Activated naive CD4-positive, alpha-beta T cell treated with Interleukin-2 at 50 U/mL for 16 hours (primary cell): ENCODE data around the gene CREG1.
"Not testable (repeated sequence)": the region's sequence is repeated elsewhere in the genome, so short reads cannot be mapped to it uniquely, and the experiment has no call there.

Experiments used
- DNase-seq: peaks from one replicate; pipeline ENCODE4 v3.0.0-alpha.2; 2020

Gene CREG1

GRCh38 chr1:167553136-167554027 is at the start of gene CREG1:
Gene CREG1 (minus strand): TSS chr1:167553762.
- peak; percentile 90 for DNase-seq

DNA sequence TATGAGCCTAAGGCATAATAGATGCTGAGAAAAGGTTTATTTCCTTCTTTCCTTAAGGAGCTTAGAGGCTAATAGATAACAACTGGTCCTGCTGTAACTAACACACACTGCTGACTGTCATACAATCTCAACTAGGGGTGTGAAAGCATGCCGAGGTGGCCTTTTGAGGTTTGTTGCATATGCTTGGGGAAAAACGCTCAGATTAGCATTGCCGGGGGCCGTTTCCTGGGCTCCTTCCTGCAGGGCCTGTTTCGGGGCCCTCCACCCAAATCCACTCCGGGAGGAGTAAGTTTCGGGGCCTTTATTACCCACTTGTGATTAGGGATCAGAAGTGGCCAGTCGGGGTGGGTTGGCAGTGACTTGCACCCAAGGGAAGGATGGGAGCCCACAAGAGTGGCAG is 49.3 kb upstream of the CREG1 start:
- no peak for DNase-seq

GRCh38 chr1:167601442-167602383 is 48.2 kb upstream of the CREG1 start:
- DNase-seq = no peak

GRCh38 chr1:167599957-167600581 is 46.5 kb upstream of the CREG1 start:
- peak; percentile 27 for DNase-seq

DNA sequence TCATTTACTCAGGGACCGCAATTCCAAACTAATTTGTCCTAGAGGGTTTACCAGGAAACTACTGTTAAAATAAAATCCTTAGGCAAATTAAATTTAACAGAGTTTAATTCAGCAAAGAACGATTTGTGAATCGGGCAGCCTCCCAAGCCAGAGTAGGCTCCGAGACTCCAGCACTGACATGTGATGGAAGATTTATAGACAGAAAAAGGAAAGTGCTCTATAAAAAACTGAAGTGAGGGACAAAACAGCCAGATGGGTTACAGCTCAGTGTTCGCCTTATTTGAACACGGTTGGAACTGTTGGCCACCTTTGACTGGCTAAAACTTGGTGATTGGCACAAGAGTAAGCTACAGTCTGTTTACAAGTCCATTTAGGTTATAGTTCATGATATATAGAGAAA is 41.3 kb upstream of the CREG1 start:
- DNase-seq = no peak

- DNase-seq = no peak
These were observed 40.3 kb upstream of the CREG1 start for GRCh38 chr1:167593860-167594259.

DNA sequence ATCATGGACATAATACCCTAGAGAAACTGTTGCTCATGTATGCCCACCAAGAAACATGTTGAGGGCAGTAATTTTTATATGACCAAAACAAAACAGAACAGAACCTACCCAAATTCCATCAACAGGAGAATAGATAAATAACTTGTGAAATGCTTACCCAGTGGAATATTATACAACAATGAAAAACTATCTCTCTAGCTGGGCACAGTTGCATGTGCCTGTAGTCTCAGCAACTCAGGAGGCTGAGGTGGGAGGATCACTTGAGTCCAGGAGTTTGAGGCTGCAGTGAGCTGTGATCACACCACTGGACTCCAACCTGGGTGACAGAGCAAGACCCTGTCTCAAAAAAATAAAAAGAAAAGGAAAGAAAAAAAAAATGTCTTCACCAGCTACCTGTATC is 38.9 kb upstream of the CREG1 start:
- no peak for DNase-seq

GRCh38 chr1:167588361-167588760 is 34.8 kb upstream of the CREG1 start:
- DNase-seq = no peak

GRCh38 chr1:167587872-167588271 is 34.3 kb upstream of the CREG1 start:
- no peak for DNase-seq

DNA sequence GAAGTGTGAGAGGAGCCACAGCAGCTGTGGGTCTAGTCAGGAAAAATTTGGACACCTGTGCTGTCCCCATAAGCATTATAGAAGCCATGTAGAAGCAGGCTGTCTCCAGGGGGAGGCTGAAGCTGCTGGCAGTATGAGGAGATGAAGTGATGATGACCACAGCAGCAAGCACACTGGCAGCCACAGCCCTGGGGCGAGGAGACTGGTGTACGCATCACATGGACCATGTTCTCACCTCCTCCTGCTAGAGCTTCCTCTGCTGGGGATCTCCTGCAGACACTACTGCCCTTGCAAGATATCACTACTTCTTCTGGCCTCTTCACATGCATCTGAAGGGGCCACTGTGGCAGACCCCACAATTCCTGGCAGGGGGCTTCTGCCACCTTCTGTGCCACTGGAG is 33.8 kb upstream of the CREG1 start:
- DNase-seq = no peak

DNA sequence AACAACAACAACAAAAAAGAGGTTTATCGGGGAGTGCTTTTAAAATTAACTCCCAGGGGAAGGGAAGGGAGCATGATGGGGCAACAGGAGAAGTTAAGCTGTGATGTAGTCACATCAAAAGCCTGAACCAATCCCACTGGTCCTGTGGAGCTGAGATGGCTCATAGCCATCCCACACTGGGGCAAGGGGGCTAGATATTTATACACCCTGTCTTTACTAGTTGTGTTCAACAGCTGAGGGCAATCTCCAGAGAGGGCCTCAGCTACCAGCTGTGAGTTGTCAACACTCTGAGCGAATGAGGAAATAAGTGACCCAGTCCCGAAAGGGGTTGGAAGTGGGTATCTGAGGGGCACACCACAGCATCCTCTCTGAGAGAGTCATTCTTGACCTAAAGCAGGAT is 31.0 kb upstream of the CREG1 start:
- no peak for DNase-seq

GRCh38 chr1:167582722-167583121 is 29.2 kb upstream of the CREG1 start:
- no peak for DNase-seq

- DNase-seq = no peak
These were observed 28.5 kb upstream of the CREG1 start for GRCh38 chr1:167582064-167582463.

- DNase-seq = no peak
These were observed 26.4 kb upstream of the CREG1 start for GRCh38 chr1:167579986-167580385.

GRCh38 chr1:167578939-167579521 is 25.5 kb upstream of the CREG1 start:
- no peak for DNase-seq

DNA sequence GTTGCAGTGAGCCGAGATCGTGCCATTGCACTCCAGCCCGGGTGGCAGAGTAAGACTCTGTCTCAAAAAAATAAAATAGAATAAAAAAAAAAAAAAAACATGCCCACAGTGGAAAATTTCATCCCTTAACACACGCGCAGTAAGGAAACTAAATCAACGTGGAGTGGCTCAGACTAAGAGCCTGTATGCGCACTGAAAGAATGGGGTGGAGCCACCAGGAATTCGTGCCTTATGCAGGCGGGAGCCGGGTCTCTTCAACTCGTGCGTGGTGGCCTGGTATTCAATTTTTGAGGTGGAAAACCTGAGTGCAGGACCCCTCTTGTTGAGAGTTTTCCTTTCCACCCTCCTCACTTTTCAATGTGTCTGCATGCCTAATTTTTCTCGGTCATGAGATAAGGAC is 22.1 kb upstream of the CREG1 start:
- no peak for DNase-seq

DNA sequence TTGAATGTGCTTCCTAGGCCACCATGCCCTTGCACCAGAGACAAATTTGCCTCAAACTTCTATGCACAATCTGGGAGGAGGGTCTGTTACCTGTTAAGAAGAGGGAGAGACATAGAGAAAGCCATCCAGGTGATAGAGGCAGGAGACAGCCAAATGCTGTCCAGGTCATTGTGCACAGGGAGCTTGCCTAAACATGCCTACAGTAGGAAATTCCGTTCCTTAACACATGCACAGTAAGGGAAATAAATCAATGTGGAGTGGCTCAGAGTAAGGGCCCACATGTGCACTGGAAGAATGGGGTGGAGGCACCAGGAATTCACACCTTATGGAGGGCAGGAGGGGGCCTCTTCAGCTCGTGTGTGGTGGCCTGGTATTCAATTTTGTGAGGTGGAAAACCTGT is 19.5 kb upstream of the CREG1 start:
- DNase-seq = no peak

DNA sequence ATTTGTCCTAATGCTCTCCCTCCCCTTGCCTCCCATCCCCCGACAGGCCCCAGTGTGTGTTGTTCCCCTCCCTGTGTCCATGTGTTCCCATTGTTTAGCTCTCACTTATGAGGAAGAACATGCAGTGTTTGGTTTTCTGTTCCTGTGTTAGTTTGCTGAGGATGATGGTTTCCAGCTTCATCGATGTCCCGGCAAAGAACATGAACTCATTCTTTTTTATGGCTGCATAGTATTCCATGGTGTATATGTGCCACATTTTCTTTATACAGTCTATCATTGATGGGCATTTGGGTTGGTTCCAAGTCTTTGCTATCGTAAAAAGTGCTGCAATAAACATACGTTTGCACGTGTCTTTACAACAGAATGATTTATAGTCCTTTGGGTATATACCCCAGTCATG is 17.1 kb upstream of the CREG1 start:
- DNase-seq = not testable (repeated sequence)

- no peak for DNase-seq
These were observed 14.1 kb upstream of the CREG1 start for GRCh38 chr1:167567663-167568062.

DNA sequence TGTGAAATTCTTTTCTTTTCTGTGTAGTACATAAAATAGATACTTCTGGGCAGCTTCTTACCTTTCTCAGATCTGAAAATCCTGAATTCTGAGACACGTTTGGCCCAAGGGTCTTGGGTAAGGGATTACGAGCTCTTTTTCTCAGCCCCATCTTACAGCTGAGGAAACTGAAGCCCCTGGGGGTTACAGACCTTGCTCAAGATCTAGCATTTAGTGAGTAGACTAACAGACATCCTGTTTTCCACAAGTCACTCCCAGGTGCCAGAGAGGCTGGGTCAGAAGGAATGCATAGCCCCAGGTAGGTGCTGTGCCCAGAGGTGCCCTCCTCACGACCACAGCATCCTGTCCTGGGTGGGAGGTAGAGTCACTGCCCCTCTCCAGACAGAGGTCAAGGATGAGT is 13.2 kb upstream of the CREG1 start:
- no peak for DNase-seq

DNA sequence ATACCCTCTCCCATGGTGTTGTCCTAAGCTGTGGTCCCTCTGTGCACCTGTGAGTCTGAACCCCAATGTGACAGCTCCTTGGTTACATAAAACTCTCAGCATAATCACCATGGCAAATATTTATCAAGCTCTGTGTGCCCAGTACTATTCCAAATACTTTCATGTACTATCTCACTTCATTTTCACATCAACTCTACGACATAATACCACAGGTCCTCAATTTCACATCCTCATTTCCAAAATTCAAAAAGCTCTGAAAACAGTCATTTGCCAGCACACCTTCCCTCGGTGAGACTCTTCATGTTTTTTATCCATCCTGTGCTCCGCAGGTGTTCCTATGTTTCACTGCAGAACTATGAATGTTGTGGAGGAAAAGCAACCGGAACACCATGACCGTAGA is 12.4 kb upstream of the CREG1 start:
- no peak for DNase-seq

DNA sequence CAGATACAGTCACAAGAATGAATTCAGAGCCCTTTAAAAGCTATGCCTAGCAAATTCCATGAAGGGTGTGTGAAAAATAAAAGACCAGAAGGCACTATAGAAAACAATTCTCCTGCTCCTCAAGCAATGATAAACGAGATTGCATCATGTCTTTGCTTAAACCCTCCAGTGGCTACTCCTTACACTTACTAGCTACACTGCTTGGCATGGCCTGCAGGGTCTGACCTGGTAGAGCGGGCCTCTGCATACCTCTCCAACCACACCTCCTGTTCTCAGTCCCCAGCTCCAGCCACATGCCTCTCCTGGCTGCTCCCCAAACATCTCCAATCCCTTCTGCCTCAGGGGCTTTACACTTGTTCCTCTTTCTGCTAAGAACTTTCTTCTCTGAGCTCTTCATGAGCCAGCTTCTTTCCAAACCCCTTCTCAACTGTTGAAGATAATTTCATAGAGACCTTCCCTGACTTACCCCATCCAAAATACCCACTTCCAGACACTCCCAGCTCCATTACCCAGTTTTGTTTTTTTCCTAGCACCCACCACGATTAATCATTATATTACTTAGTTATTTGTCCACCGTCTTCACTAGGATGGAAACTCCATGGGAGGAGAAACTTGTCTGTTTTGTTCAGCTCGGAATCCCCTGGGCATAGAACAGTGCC is 11.2 kb upstream of the CREG1 start:
- DNase-seq = no peak
